Measurements from ENCODE around the gene ARHGAP8.

Gene ARHGAP8

DNA sequence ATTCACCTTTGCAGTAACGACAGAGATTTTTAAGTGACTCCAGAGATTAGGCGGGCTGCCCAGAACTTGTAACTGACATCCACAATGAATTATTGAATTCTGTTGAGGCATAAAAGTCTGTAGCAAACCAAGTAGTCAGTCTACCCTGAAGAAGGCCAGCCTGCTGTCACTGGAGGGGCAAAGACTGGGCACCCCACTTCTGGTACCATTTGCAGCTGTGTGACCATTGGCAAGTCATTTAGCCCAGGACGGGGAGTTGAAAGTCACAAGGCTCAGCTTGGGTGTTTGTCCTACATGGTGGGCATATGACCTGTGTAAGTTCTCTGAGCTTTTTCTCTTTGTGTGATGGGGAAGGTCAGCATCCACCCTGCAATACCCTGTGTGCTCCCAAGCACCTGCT, 119.4 kb downstream of the ARHGAP8 start:
- H3K4me2 ChIP-seq (ENCODE audit: low read length, poor library complexity, severe bottlenecking) = no peak overlapping the region
- H2BK12ac ChIP-seq (ENCODE audit: low read length in 2 of 2) = no peak overlapping the region
- DNase-seq = no peak
- no peak overlapping the region for H2BK120ac ChIP-seq (ENCODE audit: low read depth, low read length)
- no peak overlapping the region for H4K91ac ChIP-seq (ENCODE audit: low read length)
- no peak overlapping the region for H3K9ac ChIP-seq (ENCODE audit: low read length)
- H3K36me3 ChIP-seq (ENCODE audit: control insufficient read depth in 1 of 2, insufficient read depth in 2 of 2, low read depth in 1 of 2, low read length in 2 of 2) = no peaks in the 10 kb centered on the region
- no peak overlapping the region for H3K14ac ChIP-seq (ENCODE audit: low read length in 2 of 2)
- H2AFZ ChIP-seq (ENCODE audit: low read depth, low read length) = no peak overlapping the region
- peaks cover 0 to 5% of the 10 kb centered on the region in 2 experiments for H3K27me3 ChIP-seq (ENCODE audit: control insufficient read depth in 1 of 2, insufficient read depth in 1 of 2, low read length in 2 of 2)
- no peak overlapping the region for H2BK15ac ChIP-seq (ENCODE audit: low read depth, poor library complexity, severe bottlenecking)
- peaks cover 2% of the 10 kb centered on the region for H3K4me1 ChIP-seq (ENCODE audit: control insufficient read depth, insufficient read depth, low read depth, low read length)
- WGBS = 90% methylated on average over 3 of the region's 3 CpGs
- no peak overlapping the region for H2AK5ac ChIP-seq (ENCODE audit: low read length, severe bottlenecking)
- no peak overlapping the region for H3K18ac ChIP-seq (ENCODE audit: low read depth in 1 of 2, low read length in 2 of 2)
- H2BK5ac ChIP-seq (ENCODE audit: low read depth, low read length, poor library complexity, severe bottlenecking) = no peak overlapping the region
- H3K4me3 ChIP-seq (ENCODE audit: insufficient read depth in 1 of 2, low read depth in 1 of 2, low read length in 2 of 2) = no peak overlapping the region
- no peak overlapping the region for H4K8ac ChIP-seq (ENCODE audit: low read length)
- peaks cover 8% of the 10 kb centered on the region for H3K9me3 ChIP-seq (ENCODE audit: control insufficient read depth, low read length)
- H3K27ac ChIP-seq (ENCODE audit: low read length, poor library complexity, severe bottlenecking) = no peak overlapping the region
- no peak overlapping the region for H3K23ac ChIP-seq (ENCODE audit: low read length in 2 of 2)
- no peak overlapping the region for H3K4ac ChIP-seq (ENCODE audit: low read depth in 1 of 2, low read length in 2 of 2)
- H3K79me1 ChIP-seq (replicated peaks; ENCODE audit: low read length, poor library complexity, severe bottlenecking) = no peaks in the 10 kb centered on the region

- no peak for DNase-seq
- Histone ChIP-seq H4K8ac (ENCODE audit: low read length) (no peak overlapping the region), H2BK5ac (ENCODE audit: low read depth, low read length, poor library complexity, severe bottlenecking) (no peak overlapping the region), H2BK15ac (ENCODE audit: low read depth, poor library complexity, severe bottlenecking) (no peak overlapping the region), H3K4me1 (ENCODE audit: control insufficient read depth, insufficient read depth, low read depth, low read length) (peaks cover 1% of the 10 kb centered on the region), H2AK5ac (ENCODE audit: low read length, severe bottlenecking) (no peak overlapping the region), H3K4me2 (ENCODE audit: low read length, poor library complexity, severe bottlenecking) (no peak overlapping the region), H3K27ac (ENCODE audit: low read length, poor library complexity, severe bottlenecking) (no peak overlapping the region), H3K9ac (ENCODE audit: low read length) (no peak overlapping the region), H3K9me3 (ENCODE audit: control insufficient read depth, low read length) (peaks cover 1% of the 10 kb centered on the region), H2BK120ac (ENCODE audit: low read depth, low read length) (no peak overlapping the region), H3K4me3 (ENCODE audit: insufficient read depth in 1 of 2, low read depth in 1 of 2, low read length in 2 of 2) (no peak overlapping the region), H3K79me1 (replicated peaks; ENCODE audit: low read length, poor library complexity, severe bottlenecking) (no peaks in the 10 kb centered on the region), H3K36me3 (ENCODE audit: control insufficient read depth in 1 of 2, insufficient read depth in 2 of 2, low read depth in 1 of 2, low read length in 2 of 2) (no peaks in the 10 kb centered on the region), H4K91ac (ENCODE audit: low read length) (no peak overlapping the region), H3K18ac (ENCODE audit: low read depth in 1 of 2, low read length in 2 of 2) (no peak overlapping the region), H2AFZ (ENCODE audit: low read depth, low read length) (no peak overlapping the region), H3K14ac (ENCODE audit: low read length in 2 of 2) (no peak overlapping the region), H3K27me3 (ENCODE audit: control insufficient read depth in 1 of 2, insufficient read depth in 1 of 2, low read length in 2 of 2) (no peaks in the 10 kb centered on the region), H2BK12ac (ENCODE audit: low read length in 2 of 2) (no peak overlapping the region), H3K4ac (ENCODE audit: low read depth in 1 of 2, low read length in 2 of 2) (no peak overlapping the region), H3K23ac (ENCODE audit: low read length in 2 of 2) (no peak overlapping the region)
- 96% methylated on average over 4 of the region's 4 CpGs for WGBS
Measured at GRCh38 chr22:44876921-44877320, 124.5 kb downstream of the ARHGAP8 start.

DNA sequence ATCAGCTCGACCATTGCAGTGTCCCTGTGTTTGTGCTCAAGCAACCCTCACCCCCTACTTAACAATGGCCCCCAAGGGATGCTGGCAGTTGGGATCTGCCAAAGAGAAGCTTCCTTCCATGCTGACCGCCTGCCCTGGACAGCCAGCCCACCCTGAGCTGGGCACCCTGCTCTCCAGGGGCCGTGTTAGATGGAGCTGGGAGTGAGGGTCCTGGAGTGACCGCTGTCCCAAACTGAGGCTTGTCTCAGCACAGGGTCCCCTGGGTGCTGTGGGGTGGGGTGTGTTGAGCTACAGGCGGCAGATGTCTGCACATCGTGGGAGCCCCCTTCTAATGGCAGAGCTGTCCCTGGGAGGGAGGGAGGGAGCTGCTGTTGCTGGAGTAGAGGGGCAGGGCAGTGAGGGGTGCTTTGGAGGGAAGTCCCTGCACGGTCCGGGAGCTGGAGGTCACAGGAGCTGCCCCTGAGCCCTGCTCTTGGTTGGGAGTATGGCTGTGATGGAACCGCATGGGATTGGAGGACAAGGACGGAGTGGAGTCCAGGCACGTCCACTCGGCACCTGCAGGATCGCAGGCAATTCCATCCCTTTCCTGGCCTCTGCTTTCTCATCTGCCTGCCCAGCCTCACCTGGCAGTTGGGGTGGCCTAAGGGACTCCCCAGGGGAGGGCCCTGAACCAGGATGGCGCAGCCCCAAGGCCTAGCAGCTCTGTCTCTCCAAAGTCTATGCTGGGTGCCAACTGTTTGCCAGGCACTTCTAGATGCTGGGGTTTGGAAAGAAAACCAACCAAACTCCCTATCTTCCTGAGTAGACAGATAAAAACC, 126.3 kb downstream of the ARHGAP8 start:
- Histone ChIP-seq H3K4ac (ENCODE audit: low read depth in 1 of 2, low read length in 2 of 2) (no peak overlapping the region), H2AFZ (ENCODE audit: low read depth, low read length) (no peak overlapping the region), H3K36me3 (ENCODE audit: control insufficient read depth in 1 of 2, insufficient read depth in 2 of 2, low read depth in 1 of 2, low read length in 2 of 2) (no peaks in the 10 kb centered on the region), H2BK5ac (ENCODE audit: low read depth, low read length, poor library complexity, severe bottlenecking) (no peak overlapping the region), H2BK15ac (ENCODE audit: low read depth, poor library complexity, severe bottlenecking) (no peak overlapping the region), H2BK120ac (ENCODE audit: low read depth, low read length) (no peak overlapping the region), H3K27me3 (ENCODE audit: control insufficient read depth in 1 of 2, insufficient read depth in 1 of 2, low read length in 2 of 2) (no peaks in the 10 kb centered on the region), H3K4me3 (ENCODE audit: insufficient read depth in 1 of 2, low read depth in 1 of 2, low read length in 2 of 2) (no peak overlapping the region), H3K14ac (ENCODE audit: low read length in 2 of 2) (peak overlapping the region in 1 of 2 experiments; percentile 22), H2AK5ac (ENCODE audit: low read length, severe bottlenecking) (no peak overlapping the region), H4K8ac (ENCODE audit: low read length) (no peak overlapping the region), H3K9me3 (ENCODE audit: control insufficient read depth, low read length) (no peaks in the 10 kb centered on the region), H4K91ac (ENCODE audit: low read length) (no peak overlapping the region), H3K79me1 (replicated peaks; ENCODE audit: low read length, poor library complexity, severe bottlenecking) (no peaks in the 10 kb centered on the region), H3K4me1 (ENCODE audit: control insufficient read depth, insufficient read depth, low read depth, low read length) (peaks cover 1% of the 10 kb centered on the region), H3K23ac (ENCODE audit: low read length in 2 of 2) (no peak overlapping the region), H2BK12ac (ENCODE audit: low read length in 2 of 2) (no peak overlapping the region), H3K27ac (ENCODE audit: low read length, poor library complexity, severe bottlenecking) (no peak overlapping the region), H3K4me2 (ENCODE audit: low read length, poor library complexity, severe bottlenecking) (no peak overlapping the region), H3K18ac (ENCODE audit: low read depth in 1 of 2, low read length in 2 of 2) (no peak overlapping the region), H3K9ac (ENCODE audit: low read length) (no peak overlapping the region)
- DNase-seq = no peak
- 87% methylated on average over 14 of the region's 14 CpGs for WGBS

DNA sequence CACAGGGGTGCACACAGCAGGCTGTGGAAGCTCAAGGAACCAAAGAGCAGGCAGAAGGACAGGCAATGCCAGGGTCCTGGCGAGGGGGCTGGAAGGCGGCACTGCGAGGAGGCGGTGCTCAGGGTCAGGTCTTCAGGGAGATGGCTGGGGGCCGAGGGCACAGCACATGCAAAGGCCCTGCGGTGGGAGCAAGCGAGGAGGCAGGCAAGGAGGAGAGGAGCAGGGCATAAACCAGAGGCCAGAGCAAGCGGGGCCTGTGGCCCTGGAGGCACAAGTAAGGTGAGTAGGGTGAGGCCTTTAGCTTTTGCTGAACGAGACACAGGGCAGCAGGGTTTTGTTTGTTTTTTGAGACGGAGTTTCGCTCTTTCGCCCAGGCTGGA, 126.9 kb downstream of the ARHGAP8 start:
- no peak overlapping the region for H3K4me3 ChIP-seq (ENCODE audit: insufficient read depth in 1 of 2, low read depth in 1 of 2, low read length in 2 of 2)
- H3K4me2 ChIP-seq (ENCODE audit: low read length, poor library complexity, severe bottlenecking) = no peak overlapping the region
- no peak overlapping the region for H2BK12ac ChIP-seq (ENCODE audit: low read length in 2 of 2)
- H2AFZ ChIP-seq (ENCODE audit: low read depth, low read length) = no peak overlapping the region
- no peaks in the 10 kb centered on the region for H3K9me3 ChIP-seq (ENCODE audit: control insufficient read depth, low read length)
- no peak overlapping the region for H3K14ac ChIP-seq (ENCODE audit: low read length in 2 of 2)
- no peaks in the 10 kb centered on the region for H3K79me1 ChIP-seq (replicated peaks; ENCODE audit: low read length, poor library complexity, severe bottlenecking)
- no peaks in the 10 kb centered on the region for H3K27me3 ChIP-seq (ENCODE audit: control insufficient read depth in 1 of 2, insufficient read depth in 1 of 2, low read length in 2 of 2)
- no peak overlapping the region for H3K18ac ChIP-seq (ENCODE audit: low read depth in 1 of 2, low read length in 2 of 2)
- H3K4ac ChIP-seq (ENCODE audit: low read depth in 1 of 2, low read length in 2 of 2) = no peak overlapping the region
- H3K23ac ChIP-seq (ENCODE audit: low read length in 2 of 2) = no peak overlapping the region
- peaks cover 1% of the 10 kb centered on the region for H3K4me1 ChIP-seq (ENCODE audit: control insufficient read depth, insufficient read depth, low read depth, low read length)
- H2BK15ac ChIP-seq (ENCODE audit: low read depth, poor library complexity, severe bottlenecking) = no peak overlapping the region
- H4K91ac ChIP-seq (ENCODE audit: low read length) = no peak overlapping the region
- DNase-seq = no peak
- WGBS = 84% methylated on average over 12 of the region's 12 CpGs
- no peak overlapping the region for H2BK120ac ChIP-seq (ENCODE audit: low read depth, low read length)
- no peak overlapping the region for H4K8ac ChIP-seq (ENCODE audit: low read length)
- H3K36me3 ChIP-seq (ENCODE audit: control insufficient read depth in 1 of 2, insufficient read depth in 2 of 2, low read depth in 1 of 2, low read length in 2 of 2) = no peaks in the 10 kb centered on the region
- no peak overlapping the region for H3K27ac ChIP-seq (ENCODE audit: low read length, poor library complexity, severe bottlenecking)
- H3K9ac ChIP-seq (ENCODE audit: low read length) = no peak overlapping the region
- H2AK5ac ChIP-seq (ENCODE audit: low read length, severe bottlenecking) = no peak overlapping the region
- no peak overlapping the region for H2BK5ac ChIP-seq (ENCODE audit: low read depth, low read length, poor library complexity, severe bottlenecking)

Data from mesenchymal stem cell (in vitro differentiated cells and primary cell).